Non-pigmented ciliary epithelial cell (primary cell): ENCODE data around the gene RTKN.
"Not testable (repeated sequence)": the region's sequence is repeated elsewhere in the genome, so short reads cannot be mapped to it uniquely, and the experiment has no call there.

Experiments
- DNase-seq: peaks from one replicate; pipeline ENCODE4 v3.0.0-alpha.2; 2010; ENCODE audit warnings: low read depth

RTKN gene

GRCh38 chr2:74460187-74460586 is 18.4 kb upstream of the RTKN start:
- not testable (repeated sequence) for DNase-seq

- not testable (repeated sequence) for DNase-seq
These were observed 17.9 kb upstream of the RTKN start for GRCh38 chr2:74459503-74460118.

GRCh38 chr2:74458938-74459363 is 17.2 kb upstream of the RTKN start:
- no peak for DNase-seq

- DNase-seq: peak; percentile 100
These were observed 16.6 kb upstream of the RTKN start, which contains the start of gene WBP1 for GRCh38 chr2:74458132-74458937. Gene WBP1, plus strand, starts transcription at chr2:74458438. Its CDS starts 165 bp downstream, at chr2:74458603.

- DNase-seq: no peak
These were observed 15.9 kb upstream of the RTKN start for GRCh38 chr2:74457549-74458131.

GRCh38 chr2:74457129-74457548 is 15.4 kb upstream of the RTKN start:
- no peak for DNase-seq

- peak; percentile 96 for DNase-seq
These were observed 13.1 kb upstream of the RTKN start, which contains the start of gene INO80B for GRCh38 chr2:74454654-74455511. Gene INO80B, plus strand, starts transcription at chr2:74455087. Its CDS starts 30 bp downstream, at chr2:74455117.

- DNase-seq: no peak
These were observed 8.9 kb upstream of the RTKN start for GRCh38 chr2:74450570-74451190.

- no peak for DNase-seq
These were observed 7.0 kb upstream of the RTKN start for GRCh38 chr2:74448771-74449170.

GRCh38 chr2:74447230-74447999 is 5.7 kb upstream of the RTKN start:
- DNase-seq: no peak

GRCh38 chr2:74444498-74445318 is 3.0 kb upstream of the RTKN start:
- DNase-seq: no peak

GRCh38 chr2:74442483-74443297 is 953 bp upstream of the RTKN start:
- DNase-seq: not testable (repeated sequence)

GRCh38 chr2:74441170-74441689 is 507 bp downstream of the RTKN start:
- no peak for DNase-seq

GRCh38 chr2:74440378-74441169 is 1.2 kb downstream of the RTKN start:
- no peak for DNase-seq

- DNase-seq: no peak
These were observed 1.8 kb downstream of the RTKN start for GRCh38 chr2:74439803-74440377.

- DNase-seq: no peak
These were observed 2.4 kb downstream of the RTKN start for GRCh38 chr2:74439373-74439772.

- DNase-seq: no peak
These were observed 3.5 kb downstream of the RTKN start for GRCh38 chr2:74438248-74438647.
